ENCODE data around the gene MYOG.
A peak's percentile ranks its signal among the peaks of the same experiment; 100 is the strongest.

MYOG gene

DNA sequence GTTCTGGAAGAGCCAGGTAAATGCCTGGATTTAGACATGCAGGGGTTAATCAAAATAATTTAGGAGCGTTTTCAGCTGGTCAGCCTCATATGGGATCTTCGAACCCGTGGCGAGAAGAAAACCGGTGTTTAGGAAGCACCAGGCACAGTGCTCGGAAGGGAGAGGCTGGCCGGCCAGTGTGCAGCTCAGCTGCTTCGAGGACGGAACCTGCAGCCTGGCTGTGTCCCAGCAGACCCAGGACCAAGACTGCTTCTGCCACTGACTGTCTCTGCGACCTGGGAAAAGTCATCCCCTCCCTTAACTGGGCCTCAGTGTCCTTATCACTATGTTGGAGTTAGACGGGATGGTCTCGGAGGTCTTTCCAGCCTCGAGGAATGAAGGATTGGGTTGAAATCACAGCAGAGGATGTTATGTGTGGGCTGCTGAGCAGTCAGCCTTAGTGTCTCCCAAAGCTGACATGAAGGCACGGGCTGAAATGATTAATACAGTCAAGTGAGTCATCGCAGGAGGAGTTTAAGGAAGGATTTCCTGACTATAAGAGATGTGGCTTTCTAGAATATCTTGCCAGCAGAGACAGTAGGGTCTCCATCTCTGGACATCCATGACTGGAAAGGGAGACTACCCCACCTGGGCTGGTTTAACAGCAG is 38.7 kb downstream of the MYOG start:
- DNase-seq (ENCODE audit: low read depth in 2 of 2): peak; percentile 38 to 47

- DNase-seq (ENCODE audit: low read depth in 2 of 2): no peak
Measured at GRCh38 chr1:203045821-203046594, 39.8 kb downstream of the MYOG start.

- DNase-seq (ENCODE audit: low read depth in 2 of 2): no peak
Measured at GRCh38 chr1:203045336-203045735, 40.5 kb downstream of the MYOG start.

GRCh38 chr1:203044546-203045250 is 41.1 kb downstream of the MYOG start:
- no peak for DNase-seq (ENCODE audit: low read depth in 2 of 2)

- no peak for DNase-seq (ENCODE audit: low read depth in 2 of 2)
Measured at GRCh38 chr1:203043830-203044545, 41.8 kb downstream of the MYOG start.

DNA sequence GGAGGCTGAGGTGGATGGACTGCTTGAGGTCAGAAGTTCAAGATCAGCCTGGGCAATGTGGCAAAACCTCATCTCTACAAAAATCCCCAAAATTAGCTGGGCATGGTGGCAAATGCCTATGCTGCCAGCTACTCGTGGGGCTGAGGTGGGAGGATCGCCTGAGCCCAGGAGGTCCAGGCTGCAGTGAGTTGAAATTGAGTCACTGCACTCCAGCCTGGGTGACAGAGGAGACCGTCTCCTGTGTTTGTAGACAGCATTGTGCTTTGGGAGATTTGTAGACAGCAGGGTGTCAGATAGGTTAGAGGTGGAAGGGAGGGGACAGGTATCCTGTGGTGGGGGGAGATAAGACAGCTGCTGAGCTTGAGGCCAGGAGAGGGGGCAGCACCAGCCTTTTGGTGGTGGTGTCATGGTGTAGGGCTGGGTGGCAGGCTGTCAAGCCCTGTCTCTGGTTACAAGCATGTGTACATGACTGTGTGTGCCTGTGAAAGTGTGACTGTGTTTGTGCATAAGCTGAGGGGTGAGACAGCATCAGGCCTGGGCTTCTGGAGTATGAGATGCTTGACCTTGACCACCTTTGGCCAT is 44.4 kb downstream of the MYOG start:
- no peak for DNase-seq (ENCODE audit: low read depth in 2 of 2)

DNA sequence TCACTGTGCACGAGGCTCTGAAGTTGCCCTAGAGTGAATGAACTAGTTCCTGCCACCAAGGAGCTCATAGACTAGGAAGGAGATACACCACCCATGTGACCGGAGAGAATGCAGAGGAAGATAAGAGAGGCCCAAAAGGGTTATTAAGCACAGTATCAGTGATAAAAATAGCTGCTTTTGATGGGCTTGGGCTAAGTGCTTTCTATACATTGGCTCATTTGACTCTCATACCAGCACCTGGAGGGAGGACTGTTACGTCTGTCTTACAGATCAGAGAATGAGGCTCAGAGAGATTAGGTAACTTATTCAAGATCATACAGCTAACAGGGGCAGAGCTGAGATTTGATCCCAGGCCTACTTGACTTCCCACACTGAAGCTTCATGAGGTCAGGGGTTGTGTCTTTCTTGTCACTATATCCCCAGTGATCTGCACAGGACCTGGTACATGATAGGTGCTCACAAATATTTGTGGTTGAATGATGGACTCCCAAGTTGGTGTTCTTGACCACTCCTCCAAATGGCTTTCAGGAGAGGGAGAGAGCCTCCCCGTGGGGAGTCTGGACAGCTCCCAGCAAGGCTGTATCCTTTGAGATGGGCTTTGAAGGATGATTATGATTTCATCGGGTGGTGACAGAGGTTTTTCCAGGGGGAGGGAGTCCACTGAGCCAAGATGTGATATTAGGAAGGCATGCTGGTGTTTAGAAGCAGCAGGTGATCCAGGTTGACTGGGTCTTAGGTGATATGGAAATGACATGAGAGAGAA is 45.1 kb downstream of the MYOG start:
- DNase-seq (ENCODE audit: low read depth in 2 of 2): no peak

- no peak for DNase-seq (ENCODE audit: low read depth in 2 of 2)
Measured at GRCh38 chr1:203039609-203040512, 46.0 kb downstream of the MYOG start.

DNA sequence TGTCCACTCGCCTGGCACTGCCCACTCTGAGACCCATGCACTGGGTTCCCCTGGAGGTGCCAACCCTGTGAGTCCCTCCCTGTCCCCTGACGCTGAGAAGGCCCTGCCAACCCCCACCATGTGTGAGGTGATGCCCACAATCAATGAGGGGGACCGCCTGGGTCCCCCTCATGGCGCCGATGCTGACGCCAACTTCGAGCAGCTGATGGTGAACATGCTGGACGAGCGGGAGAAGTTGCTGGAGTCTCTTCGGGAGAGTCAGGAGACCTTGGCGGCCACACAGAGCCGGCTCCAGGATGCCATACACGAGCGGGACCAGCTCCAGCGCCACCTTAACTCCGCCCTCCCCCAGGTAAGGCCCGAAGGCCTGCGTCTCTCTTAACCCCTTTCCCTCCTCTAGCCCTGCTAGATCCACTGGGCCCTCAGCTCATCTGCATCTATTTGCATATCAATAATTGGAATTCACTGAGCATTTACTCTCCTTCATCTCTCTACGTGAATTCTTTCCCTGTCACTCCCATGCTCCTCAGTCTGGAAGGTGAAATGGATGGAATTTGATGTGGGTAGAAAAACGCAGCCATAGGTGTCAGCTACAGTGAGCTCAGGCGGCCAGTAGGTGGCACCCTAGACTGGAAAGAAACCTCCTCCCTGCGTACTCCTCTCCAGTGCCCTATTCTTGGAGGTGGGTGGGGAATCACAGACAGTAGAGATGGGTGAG is 46.8 kb downstream of the MYOG start:
- DNase-seq (ENCODE audit: low read depth in 2 of 2): peak; percentile 17 to 18

DNA sequence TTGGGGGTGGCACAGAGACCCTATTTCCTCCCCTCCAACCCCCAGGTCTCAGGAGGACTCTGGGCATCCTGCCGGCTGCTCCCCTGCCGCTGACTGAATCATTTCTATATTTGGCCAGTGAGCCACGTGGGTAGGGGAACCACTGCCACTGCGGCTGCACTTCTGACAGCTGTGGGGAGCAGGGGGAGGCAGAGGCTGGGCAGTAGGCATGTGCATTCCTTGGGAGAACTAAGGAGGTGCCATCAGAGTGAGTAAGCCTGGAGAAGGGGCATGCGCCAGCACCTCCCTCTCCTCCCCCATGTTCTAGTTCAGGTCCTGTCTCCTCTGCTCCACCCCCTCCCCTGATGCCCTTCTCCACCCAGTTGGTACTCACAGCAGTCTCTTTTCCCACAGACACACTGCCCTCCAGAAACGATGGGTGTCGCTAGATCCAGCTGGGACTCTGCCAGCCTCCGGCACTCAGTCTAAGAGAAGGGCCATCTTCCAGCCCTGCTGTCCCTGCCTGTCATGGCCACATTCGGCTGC is 47.5 kb downstream of the MYOG start:
- no peak for DNase-seq (ENCODE audit: low read depth in 2 of 2)

DNA sequence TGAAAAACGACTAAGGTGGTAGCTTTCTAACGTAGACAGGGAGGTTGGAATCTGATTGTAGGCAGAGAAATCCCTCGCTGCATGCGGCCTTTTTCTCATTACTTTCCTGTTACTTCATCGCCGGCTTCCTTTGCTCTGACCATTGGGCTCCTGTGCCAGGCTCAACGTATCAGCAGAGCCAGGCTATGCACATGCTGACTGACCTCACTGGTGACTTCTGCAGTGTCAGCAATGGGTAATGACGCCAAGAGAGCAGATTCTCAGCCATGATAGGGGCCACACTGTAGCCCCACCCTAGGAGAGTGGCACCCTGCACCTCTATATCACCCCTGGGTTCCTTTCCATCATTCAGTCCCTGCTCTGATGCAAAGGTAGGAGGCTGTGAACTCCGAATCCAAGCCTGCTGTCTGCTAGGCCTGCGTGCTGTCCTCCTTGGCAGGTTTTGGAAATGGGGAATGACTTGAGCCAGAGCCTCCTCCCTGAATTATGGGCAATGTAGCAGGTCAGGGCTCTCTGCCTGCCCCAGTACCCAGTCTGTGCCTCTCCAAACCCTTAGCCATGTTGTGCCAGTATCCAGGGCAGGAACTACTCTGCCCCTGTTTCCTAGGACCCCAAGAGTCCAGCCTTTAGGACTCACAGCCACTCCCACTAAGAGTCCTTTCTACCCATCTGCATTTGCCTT is 48.2 kb downstream of the MYOG start:
- no peak for DNase-seq (ENCODE audit: low read depth in 2 of 2)

DNA sequence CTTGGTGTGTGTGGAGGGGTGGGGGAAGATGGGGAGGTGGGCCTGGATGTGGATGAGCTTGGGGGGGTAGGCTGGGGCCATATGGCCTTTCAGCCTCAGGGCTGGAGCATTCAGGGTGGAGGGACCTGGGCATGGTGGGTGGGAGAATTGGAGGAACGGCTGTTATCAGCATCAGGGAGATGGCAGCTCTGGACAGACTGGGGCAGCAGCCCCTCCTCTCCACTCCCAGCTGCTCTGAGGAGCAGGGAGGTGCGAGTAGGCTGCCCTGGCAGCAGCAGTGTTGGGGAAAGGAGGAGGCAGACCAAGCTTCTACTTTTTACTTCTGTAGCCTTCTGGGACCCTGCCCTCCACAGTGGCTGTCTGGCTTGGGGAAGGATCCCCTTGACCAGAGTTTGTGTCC is 49.3 kb downstream of the MYOG start:
- DNase-seq (ENCODE audit: low read depth in 2 of 2): no peak

GRCh38 chr1:203036135-203036534 is 49.7 kb downstream of the MYOG start:
- DNase-seq (ENCODE audit: low read depth in 2 of 2): no peak

GRCh38 chr1:203035111-203036000 is 50.5 kb downstream of the MYOG start:
- DNase-seq (ENCODE audit: low read depth in 2 of 2): no peak

GRCh38 chr1:203034422-203035110 is 51.2 kb downstream of the MYOG start:
- DNase-seq (ENCODE audit: low read depth in 2 of 2): no peak

GRCh38 chr1:203033917-203034316 is 51.9 kb downstream of the MYOG start:
- DNase-seq (ENCODE audit: low read depth in 2 of 2): no peak

GRCh38 chr1:203033287-203033686 is 52.5 kb downstream of the MYOG start:
- DNase-seq (ENCODE audit: low read depth in 2 of 2): no peak
